OCI-LY7 (cell line): ENCODE results near the gene SMC5. TPM values are rescaled to one million over a fixed set of nuclear protein-coding genes. Genes with fewer than 3 reads are reported as not detected.

ENCODE experiments used
- BruUV-seq: library from RNA; stranded (reverse); fragments of 400-500 nt; replicated peaks from 2 replicates; lab custom pipeline; 2021; lab: Mats Ljungman, UMichigan
- CTCF ChIA-PET: fragments of 300-600 bp; sonication (Branson Sonifier 250); formaldehyde crosslinking; loops from one replicate; lab custom pipeline; 2022; ENCODE audit warnings: antibody characterized with exemption; ENCODE audit not compliant: unreplicated experiment; lab: Charles Lee
- POLR2A ChIA-PET: fragments of 300-600 bp; sonication (Branson Sonifier 250); formaldehyde crosslinking; loops from one replicate; lab custom pipeline; 2022; ENCODE audit warnings: antibody characterized with exemption; lab: Charles Lee
- DNase-seq: peaks from one replicate; pipeline ENCODE4 v3.0.0-alpha.2; 2015; ENCODE audit warnings: low spot score
- H2AFZ ChIP-seq: fragments of 200-600 bp; sonication (generic), shearing (Covaris generic); 2 replicates; pipeline ENCODE4 v1.6.1; 2014; ENCODE audit warnings: mild to moderate bottlenecking, antibody characterized with exemption, low read length, moderate library complexity
- H3K27ac ChIP-seq: fragments of 200-600 bp; sonication (generic); 2 replicates; pipeline ENCODE4 v1.5.1; 2014; ENCODE audit warnings: mixed run types, low read depth, mild to moderate bottlenecking, moderate library complexity, low read length, inconsistent platforms; ENCODE audit not compliant: poor library complexity, severe bottlenecking
- H3K36me3 ChIP-seq: fragments of 200-600 bp; sonication (generic); 2 replicates; pipeline ENCODE4 v1.6.1; 2014; ENCODE audit warnings: mild to moderate bottlenecking, antibody characterized with exemption, low read length, moderate library complexity, mixed read lengths; ENCODE audit not compliant: insufficient read depth
- H3K4me1 ChIP-seq: fragments of 200-600 bp; sonication (generic); 2 replicates; pipeline ENCODE4 v1.5.1; 2014; ENCODE audit warnings: mild to moderate bottlenecking, low read length; ENCODE audit not compliant: insufficient read depth, poor library complexity, severe bottlenecking
- H3K4me2 ChIP-seq: fragments of 200-600 bp; sonication (generic); 2 replicates; pipeline ENCODE4 v1.6.1; 2014; ENCODE audit warnings: mild to moderate bottlenecking, low read length
- H3K4me3 ChIP-seq: fragments of 200-600 bp; sonication (generic); 2 replicates; pipeline ENCODE4 v1.5.1; 2014; ENCODE audit warnings: mild to moderate bottlenecking, low read depth, low read length; ENCODE audit not compliant: poor library complexity, severe bottlenecking
- H3K79me2 ChIP-seq: fragments of 200-600 bp; sonication (generic); 2 replicates; pipeline ENCODE4 v1.6.1; 2016; ENCODE audit warnings: low read depth, mild to moderate bottlenecking, low read length, moderate library complexity, mixed read lengths; ENCODE audit not compliant: insufficient read depth
- H3K9me2 ChIP-seq: fragments of 200-600 bp; sonication (generic); 2 replicates; pipeline ENCODE4 v1.6.1; 2016; ENCODE audit warnings: mild to moderate bottlenecking, low read length, mixed read lengths; ENCODE audit not compliant: insufficient read depth
- H3K9me3 ChIP-seq: fragments of 200-600 bp; sonication (generic); 2 replicates; pipeline ENCODE4 v1.6.1; 2014; ENCODE audit warnings: mild to moderate bottlenecking, mixed run types, low read length, mixed read lengths
- H4K20me1 ChIP-seq: fragments of 200-600 bp; sonication (generic); 2 replicates; pipeline ENCODE4 v1.6.1; 2014; ENCODE audit warnings: mild to moderate bottlenecking, antibody characterized with exemption, low read length, moderate library complexity, mixed read lengths; ENCODE audit not compliant: insufficient read depth
- CTCF ChIP-seq: fragments of 200-600 bp; sonication (generic); conservative IDR thresholded peaks from 2 replicates; pipeline ENCODE4 v1.5.1; 2014; ENCODE audit warnings: mild to moderate bottlenecking, antibody characterized with exemption, low read length, moderate library complexity, mixed read lengths
- EZH2phosphoT487 ChIP-seq: fragments of 200-600 bp; sonication (generic); IDR thresholded peaks from 2 replicates; pipeline ENCODE4 v1.6.1; 2018; ENCODE audit warnings: low read depth, borderline replicate concordance, mild to moderate bottlenecking, mixed run types, antibody characterized with exemption, low read length, moderate library complexity, mixed read lengths
- intact Hi-C: fragments of 100-400 bp; cut with micrococcal nuclease; formaldehyde crosslinking; loops from one replicate; pipeline ENCODE4 v1.10.0; 2022; ENCODE audit not compliant: unreplicated experiment
- total RNA-seq, 2 experiments: library from RNA; depleted of rRNA in 1 of 2; stranded (reverse); fragments of >200 nt in 1 of 2; shearing (Covaris generic) in 1 of 2; gene quantifications; 2 replicates each; pipeline ENCODE4 v1.2.3, GENCODE V29; 2014 to 2022

Gene SMC5
- total RNA-seq, 2 experiments from 2014 or later, result 38.9 to 42.0 TPM

- intact Hi-C loops, result no loop called here
- POLR2A ChIA-PET, result no interaction called here
- no peak overlapping the region for H2AFZ ChIP-seq
- no peaks in the 10 kb centered on the region for H3K79me2 ChIP-seq
- no peaks in the 10 kb centered on the region for H3K9me2 ChIP-seq
- H3K9me3 ChIP-seq, result no peaks in the 10 kb centered on the region
- CTCF ChIA-PET, result no interaction called here
- no TSS peak for BruUV-seq
- no peaks in the 10 kb centered on the region for H3K4me1 ChIP-seq
- TF ChIP-seq CTCF (no peak), EZH2phosphoT487 (no peak)
- H3K4me2 ChIP-seq, result no peak overlapping the region
- DNase-seq, result no peak
- H3K27ac ChIP-seq, result no peak overlapping the region
- H4K20me1 ChIP-seq, result no peaks in the 10 kb centered on the region
- H3K36me3 ChIP-seq, result peaks cover 24% of the 10 kb centered on the region
- no peak overlapping the region for H3K4me3 ChIP-seq
These were observed 97.0 kb downstream of the SMC5 start for GRCh38 chr9:70355801-70356200.

GRCh38 chr9:70362952-70363351, 104.2 kb downstream of the SMC5 start:
- intact Hi-C loops, result no loop called here
- no peak for DNase-seq
- Histone ChIP-seq H3K4me3 (no peak overlapping the region), H3K79me2 (no peaks in the 10 kb centered on the region), H4K20me1 (no peaks in the 10 kb centered on the region), H3K36me3 (no peaks in the 10 kb centered on the region), H3K4me2 (no peak overlapping the region), H2AFZ (no peak overlapping the region), H3K9me3 (no peaks in the 10 kb centered on the region), H3K4me1 (no peaks in the 10 kb centered on the region), H3K27ac (no peak overlapping the region), H3K9me2 (no peaks in the 10 kb centered on the region)
- ChIA-PET POLR2A (no interaction called here), CTCF (no interaction called here)
- no peak for TF ChIP-seq EZH2phosphoT487
- no TSS peak for BruUV-seq

DNA sequence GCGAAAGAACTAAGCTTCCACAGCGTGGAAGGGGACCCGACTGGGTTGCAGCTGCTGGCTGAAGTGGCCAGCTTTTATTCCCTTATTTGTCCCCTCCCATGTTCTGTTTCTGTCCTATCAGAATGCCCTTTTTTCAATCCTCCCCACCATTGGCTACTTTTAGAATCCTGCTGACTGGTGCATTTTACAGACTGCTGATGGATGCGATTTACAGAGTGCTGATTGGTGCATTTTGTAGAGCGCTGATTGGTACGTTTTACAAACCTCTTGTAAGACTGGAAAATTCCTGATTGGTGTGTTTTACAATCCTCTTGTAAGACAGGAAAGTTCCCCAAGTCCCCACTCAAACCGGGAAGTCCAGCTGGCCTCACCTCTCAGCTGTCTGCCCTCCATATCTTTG, 105.0 kb downstream of the SMC5 start:
- no peak overlapping the region for H2AFZ ChIP-seq
- no peaks in the 10 kb centered on the region for H3K79me2 ChIP-seq
- no peak overlapping the region for H3K27ac ChIP-seq
- H3K9me2 ChIP-seq, result no peaks in the 10 kb centered on the region
- H3K36me3 ChIP-seq, result no peaks in the 10 kb centered on the region
- no peak overlapping the region for H3K4me3 ChIP-seq
- ChIA-PET POLR2A (interaction anchor here (0.7 kb wide), 1 partner anchor 199 kb away, joined by 3 read pairs; no protein-coding TSS in a partner anchor), CTCF (no interaction called here)
- TF ChIP-seq EZH2phosphoT487 (no peak), CTCF (no peak)
- no peaks in the 10 kb centered on the region for H3K9me3 ChIP-seq
- DNase-seq, result no peak
- H3K4me2 ChIP-seq, result no peak overlapping the region
- intact Hi-C loops, result no loop called here
- BruUV-seq, result no TSS peak
- no peaks in the 10 kb centered on the region for H3K4me1 ChIP-seq
- H4K20me1 ChIP-seq, result no peaks in the 10 kb centered on the region
